Measurements from ENCODE around the gene CCM2L.
"Not testable (repeated sequence)": the region's sequence is repeated elsewhere in the genome, so short reads cannot be mapped to it uniquely, and the experiment has no call there.

CCM2L gene

DNA sequence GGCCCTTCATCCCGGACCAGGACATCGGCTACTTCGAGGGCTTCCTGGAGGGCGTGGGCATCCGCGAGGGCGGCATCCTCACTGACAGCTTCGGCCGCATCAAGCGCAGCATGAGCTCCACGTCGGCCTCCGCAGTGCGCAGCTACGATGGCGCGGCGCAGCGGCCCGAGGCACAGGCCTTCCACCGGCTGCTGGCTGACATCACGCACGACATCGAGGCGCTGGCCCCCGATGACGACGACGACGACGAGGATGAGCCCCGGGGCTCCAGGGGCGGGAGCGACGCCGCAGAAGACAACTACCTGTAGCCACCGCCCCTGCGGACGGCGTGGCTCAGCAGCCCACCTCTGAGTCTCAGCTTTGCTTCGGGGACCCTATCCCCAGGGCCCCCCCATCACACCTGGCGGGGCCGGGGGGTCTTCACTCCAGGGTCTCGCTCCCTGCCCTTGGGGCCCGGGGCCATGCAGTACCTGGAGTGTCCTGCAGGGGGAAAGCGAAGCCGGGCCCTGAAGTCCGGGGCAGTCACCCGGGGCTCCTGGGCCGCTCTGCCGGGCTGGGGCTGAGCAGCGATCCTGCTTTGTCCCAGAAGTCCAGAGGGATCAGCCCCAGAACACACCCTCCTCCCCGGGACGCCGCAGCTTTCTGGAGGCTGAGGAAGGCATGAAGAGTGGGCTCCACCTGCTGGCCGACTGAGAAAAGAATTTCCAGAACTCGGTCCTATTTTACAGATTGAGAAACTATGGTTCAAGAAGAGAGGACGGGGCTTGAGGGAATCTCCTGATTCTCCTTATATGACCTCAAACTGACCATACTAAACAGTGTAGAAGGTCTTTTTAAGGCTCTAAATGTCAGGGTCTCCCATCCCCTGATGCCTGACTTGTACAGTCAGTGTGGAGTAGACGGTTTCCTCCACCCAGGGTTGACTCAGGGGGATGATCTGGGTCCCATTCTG, 21.0 kb downstream of the CCM2L start:
- peak; percentile 86 for DNase-seq

GRCh38 chr20:32033316-32033715, 23.1 kb downstream of the CCM2L start:
- DNase-seq = no peak

DNA sequence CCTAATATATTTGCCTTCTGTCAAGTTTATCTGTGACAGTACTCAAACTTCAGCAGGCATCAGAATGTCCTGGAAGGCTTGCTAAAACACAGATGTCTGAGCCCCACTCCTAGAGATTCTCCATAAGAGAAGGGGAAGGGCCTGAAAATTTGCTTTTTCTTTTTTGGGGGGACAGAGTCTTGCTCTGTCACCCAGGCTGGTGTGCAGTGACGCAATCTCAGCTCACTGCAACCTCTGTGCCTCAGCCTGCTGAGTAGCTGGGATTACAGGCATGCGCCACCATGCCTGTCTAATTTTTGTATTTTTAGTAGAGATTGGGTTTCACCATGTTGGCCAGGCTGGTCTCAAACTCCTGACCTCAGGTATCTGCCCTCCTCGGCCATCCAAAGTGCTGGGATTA, 23.5 kb downstream of the CCM2L start:
- DNase-seq = not testable (repeated sequence)

GRCh38 chr20:32034581-32035425, 24.6 kb downstream of the CCM2L start:
- DNase-seq = peak; percentile 19

- DNase-seq = no peak
These were observed 25.2 kb downstream of the CCM2L start for GRCh38 chr20:32035426-32035779.

DNA sequence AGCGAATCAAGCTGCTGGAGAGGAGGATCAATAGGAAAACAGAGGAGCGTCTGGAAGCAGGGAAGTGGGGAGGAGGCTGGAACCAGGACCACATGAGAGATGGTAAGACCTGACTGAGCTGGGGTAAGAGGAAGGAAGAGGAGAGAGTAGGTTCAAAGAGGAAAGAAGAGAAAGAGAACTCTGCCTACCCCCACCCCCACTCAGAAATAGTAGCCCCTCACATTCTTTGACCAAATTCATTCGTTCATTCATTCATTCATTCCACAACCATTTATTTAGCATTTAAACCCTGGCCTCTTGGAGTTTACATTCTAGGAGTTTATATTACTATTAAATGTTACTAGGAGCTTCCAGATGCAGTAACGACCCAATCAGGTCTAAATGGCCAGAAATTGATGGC, 26.0 kb downstream of the CCM2L start:
- DNase-seq = no peak

DNA sequence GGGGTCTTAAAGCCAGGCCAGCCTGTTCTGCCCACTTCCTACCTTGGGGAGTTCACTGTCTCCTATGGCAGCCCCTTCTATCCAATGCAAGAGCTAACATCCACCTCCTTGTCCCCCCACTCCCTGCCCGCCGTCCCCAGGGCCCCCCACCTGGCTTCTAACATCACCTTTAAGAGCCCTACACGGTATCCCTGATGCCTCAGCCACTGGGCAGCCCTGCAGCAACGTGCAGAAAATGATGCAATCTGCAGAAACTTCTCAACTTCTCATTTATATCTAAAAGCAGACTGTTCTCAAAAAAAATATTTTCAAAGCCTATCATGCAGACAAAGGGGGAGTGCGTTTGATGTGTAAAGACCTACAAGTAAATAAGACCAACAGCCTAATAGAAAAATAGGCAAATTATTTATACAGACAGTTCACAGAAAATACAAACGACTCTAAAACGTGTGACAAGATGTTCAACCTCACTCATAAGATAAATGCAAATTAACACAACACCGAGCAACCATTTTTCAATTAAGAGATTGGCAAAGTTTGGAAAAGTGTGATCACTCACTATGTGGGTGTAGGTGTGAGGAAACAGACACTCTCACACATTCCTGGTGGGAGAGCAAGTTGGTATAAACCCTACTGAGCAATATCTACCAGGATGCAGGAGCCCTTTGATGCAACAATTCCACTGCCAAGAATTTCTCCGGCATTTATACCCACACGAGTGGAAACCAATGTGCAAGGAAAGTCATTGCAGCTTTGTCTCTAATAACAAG, 26.7 kb downstream of the CCM2L start:
- no peak for DNase-seq

- no peak for DNase-seq
These were observed 27.7 kb downstream of the CCM2L start for GRCh38 chr20:32037929-32038328.

DNA sequence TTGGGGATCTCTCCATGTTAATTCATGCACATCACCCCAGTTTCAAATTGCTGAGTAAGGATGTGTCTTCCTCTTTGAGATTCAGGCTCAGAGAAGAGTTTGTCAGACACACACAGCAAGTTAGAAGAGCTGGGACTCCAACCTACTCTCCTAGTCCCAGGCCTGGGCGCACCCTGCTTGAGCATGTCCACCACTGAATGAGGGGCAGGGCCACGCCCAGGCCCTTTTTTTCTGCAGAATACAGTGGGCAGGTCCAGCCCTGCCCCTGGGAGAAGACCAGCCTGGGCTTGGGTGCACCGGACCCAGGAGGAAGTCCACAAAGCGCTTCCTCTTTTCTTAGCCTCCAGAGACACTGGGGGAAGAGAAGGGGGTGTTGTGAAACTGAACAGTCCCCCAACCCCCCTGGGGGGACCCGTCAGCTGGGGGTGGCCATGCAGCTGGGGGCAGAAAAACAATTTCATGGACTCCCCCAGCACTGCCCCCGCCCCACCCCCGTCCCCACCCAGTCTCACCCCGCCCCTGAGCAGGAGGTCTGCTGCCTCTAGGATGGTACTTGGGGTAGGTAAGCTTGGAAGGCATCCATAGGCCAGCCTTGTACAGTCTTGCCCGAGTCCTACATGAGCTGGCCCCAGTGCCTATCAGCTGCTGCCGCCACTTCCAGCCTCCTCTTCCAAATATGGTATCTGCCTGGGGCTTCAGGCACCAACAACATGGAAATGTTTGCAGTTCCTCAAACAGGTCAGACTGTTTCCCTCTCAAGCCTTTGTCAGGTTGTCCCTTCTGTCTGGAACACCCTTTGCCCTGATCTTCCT, 30.1 kb downstream of the CCM2L start:
- no peak for DNase-seq

GRCh38 chr20:32045999-32046398, 35.8 kb downstream of the CCM2L start:
- DNase-seq = no peak

GRCh38 chr20:32050324-32050841, 40.1 kb downstream of the CCM2L start:
- no peak for DNase-seq

DNA sequence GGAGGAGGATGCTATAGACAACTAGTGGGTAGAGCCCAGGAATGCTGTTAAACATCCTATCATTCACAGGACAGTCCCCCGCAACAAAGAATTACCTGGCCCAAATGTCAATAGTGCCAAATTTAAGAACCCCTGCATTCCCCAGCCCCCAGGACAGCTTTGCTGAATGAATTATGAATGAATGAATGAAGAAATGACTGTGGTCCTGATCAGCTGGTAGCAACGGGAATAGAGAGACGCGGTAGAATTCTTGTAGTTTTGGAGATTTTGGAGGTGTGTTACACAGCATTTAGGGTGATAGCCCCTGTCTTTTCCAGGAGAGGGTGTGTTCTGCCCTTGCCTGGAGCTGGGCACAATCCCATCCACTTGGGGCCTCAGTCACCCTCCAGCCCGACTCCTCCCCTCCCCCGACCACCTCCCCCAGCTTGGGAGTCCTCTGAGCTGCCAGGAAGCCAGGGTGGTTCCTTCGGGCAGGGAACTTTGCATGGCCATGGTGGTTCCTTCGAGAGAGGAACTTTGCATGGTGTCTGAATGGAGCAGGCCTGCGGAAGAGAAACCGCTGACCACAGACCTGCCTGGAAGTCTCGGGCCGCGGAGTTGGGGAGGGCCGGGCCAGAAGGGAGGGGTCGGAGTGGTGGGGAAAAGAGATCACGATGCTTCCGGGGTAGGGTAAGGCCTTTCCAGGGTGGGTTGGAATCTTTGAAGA, 40.8 kb downstream of the CCM2L start:
- DNase-seq = no peak

GRCh38 chr20:32051720-32052089, 41.5 kb downstream of the CCM2L start:
- DNase-seq = no peak

- no peak for DNase-seq
These were observed 42.0 kb downstream of the CCM2L start, which contains the start of gene HCK for GRCh38 chr20:32052090-32052777. Gene HCK (plus strand): TSS chr20:32052242.

- no peak for DNase-seq
These were observed 42.6 kb downstream of the CCM2L start for GRCh38 chr20:32052778-32053362.

- DNase-seq = peak; percentile 12
These were observed 43.4 kb downstream of the CCM2L start for GRCh38 chr20:32053648-32054047.

GRCh38 chr20:32056708-32057483, 46.7 kb downstream of the CCM2L start:
- no peak for DNase-seq

DNA sequence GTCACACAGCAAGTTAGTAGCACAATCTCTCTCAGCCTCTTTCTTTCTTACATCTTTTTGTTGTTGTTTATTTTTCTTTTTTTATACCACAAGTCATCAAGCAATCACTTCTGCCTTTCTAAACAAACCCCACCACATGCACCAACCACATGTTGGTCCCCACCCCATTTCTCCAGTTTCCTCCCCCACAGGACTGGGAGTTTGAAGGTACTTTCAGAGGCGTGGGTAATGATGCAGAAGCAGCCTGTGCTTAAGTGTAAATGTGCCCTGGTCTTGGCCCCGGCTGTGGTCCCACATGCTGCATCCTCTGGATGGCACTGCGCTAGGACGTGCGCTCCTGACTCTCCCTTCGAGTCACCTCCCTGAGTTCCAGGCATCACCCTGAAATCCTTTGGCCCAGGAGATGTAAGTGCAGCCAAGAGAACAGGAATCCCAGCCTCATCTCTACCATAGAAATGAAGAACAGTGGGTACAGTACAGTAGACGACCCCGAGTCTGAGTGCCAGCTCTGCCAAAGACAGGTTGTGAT, 47.5 kb downstream of the CCM2L start:
- DNase-seq = no peak

DNA sequence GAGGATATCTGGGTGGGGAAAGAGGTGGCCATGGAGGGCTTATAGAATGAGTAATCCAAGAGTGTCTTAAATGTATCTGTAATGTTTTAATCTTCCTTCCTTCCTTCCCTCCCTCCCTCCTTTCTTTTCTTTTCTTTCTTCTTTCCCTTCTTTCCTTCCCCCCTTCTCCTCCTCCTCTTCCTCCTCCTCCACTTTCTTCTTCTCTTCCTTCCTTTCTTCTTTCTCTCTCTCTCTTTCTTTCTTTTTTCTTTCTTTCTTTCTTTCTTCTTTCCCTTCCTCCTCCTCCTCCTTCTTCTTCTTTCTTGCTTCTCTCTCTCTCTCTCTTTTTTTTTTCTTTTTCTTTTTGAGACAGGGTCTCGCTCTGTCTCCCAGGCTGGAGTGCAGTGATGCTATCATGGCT, 49.0 kb downstream of the CCM2L start:
- DNase-seq = no peak
